Measurements from ENCODE around the gene NAPB. TPM values are rescaled to one million over a fixed set of nuclear protein-coding genes. Genes with fewer than 3 reads are reported as not detected.

Gene NAPB
- total and polyA plus RNA-seq, 10 of the 15 experiments (the other 5 are each of a cell fraction or from before 2014, with no cell fraction given), result 2.1 to 15.9 (median 7.2) TPM

DNA sequence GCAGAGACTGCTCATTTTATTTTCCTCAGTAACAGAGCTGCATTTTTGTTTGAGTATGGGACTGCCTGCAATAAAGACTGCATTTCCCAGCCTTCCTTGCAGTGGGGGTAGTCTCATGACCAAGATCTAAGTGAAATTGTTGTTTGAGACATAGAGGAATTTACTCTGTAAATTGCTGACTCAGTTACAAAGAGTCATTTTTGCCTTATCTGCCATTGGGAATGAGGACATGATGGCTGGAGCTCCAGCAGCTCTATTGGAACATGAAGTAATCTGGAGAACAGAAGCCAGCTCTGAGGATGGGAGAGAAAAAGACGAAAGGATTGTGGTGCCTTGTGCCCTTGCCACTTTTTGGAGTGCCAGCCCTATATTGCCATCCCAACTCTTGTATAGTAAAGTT, 33.5 kb upstream of the NAPB start:
- no TSS peak for BruUV-seq (replicated peaks)
- RAD21 ChIA-PET (ENCODE audit: unreplicated experiment), result no interaction called here
- no peak for FAIRE-seq
- TF ChIP-seq BMI1 (IDR thresholded peaks at IDR 0.05; ENCODE audit: borderline replicate concordance) (no peak), POU2F2 (IDR thresholded peaks at IDR 0.05; ENCODE audit: borderline replicate concordance, low read depth, low read length) (no peak), NRF1 (conservative IDR thresholded peaks at IDR 0.05; ENCODE audit: low read depth, low read length) (no peak), SMAD5 (IDR thresholded peaks at IDR 0.05; ENCODE audit: low read depth) (no peak), CHD1 (IDR thresholded peaks at IDR 0.05; ENCODE audit: low read depth, low read length) (no peak), MXI1 (IDR thresholded peaks at IDR 0.05; ENCODE audit: low read depth, low read length) (no peak), CREB1 (IDR thresholded peaks at IDR 0.05; ENCODE audit: low read depth) (no peak), SUZ12 (IDR thresholded peaks at IDR 0.05; ENCODE audit: unreplicated experiment) (no peak)
- TF ChIP-seq, protein P1, sequence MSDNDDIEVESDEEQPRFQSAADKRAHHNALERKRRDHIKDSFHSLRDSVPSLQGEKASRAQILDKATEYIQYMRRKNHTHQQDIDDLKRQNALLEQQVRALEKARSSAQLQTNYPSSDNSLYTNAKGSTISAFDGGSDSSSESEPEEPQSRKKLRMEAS (IDR thresholded peaks at IDR 0.05; ENCODE audit: low read depth, low read length), result no peak
- TF ChIP-seq, protein P2, sequence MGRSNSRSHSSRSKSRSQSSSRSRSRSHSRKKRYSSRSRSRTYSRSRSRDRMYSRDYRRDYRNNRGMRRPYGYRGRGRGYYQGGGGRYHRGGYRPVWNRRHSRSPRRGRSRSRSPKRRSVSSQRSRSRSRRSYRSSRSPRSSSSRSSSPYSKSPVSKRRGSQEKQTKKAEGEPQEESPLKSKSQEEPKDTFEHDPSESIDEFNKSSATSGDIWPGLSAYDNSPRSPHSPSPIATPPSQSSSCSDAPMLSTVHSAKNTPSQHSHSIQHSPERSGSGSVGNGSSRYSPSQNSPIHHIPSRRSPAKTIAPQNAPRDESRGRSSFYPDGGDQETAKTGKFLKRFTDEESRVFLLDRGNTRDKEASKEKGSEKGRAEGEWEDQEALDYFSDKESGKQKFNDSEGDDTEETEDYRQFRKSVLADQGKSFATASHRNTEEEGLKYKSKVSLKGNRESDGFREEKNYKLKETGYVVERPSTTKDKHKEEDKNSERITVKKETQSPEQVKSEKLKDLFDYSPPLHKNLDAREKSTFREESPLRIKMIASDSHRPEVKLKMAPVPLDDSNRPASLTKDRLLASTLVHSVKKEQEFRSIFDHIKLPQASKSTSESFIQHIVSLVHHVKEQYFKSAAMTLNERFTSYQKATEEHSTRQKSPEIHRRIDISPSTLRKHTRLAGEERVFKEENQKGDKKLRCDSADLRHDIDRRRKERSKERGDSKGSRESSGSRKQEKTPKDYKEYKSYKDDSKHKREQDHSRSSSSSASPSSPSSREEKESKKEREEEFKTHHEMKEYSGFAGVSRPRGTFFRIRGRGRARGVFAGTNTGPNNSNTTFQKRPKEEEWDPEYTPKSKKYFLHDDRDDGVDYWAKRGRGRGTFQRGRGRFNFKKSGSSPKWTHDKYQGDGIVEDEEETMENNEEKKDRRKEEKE (IDR thresholded peaks at IDR 0.05), result no peak
- Histone ChIP-seq H3K79me2 (ENCODE audit: control insufficient read depth, insufficient read depth, low read length) (no peaks in the 10 kb centered on the region), H3K36me3 (ENCODE audit: control insufficient read depth in 2 of 2, insufficient read depth in 2 of 2, low read length in 1 of 2) (no peaks in the 10 kb centered on the region), H3K4me3 (no peak overlapping the region), H3K27ac (ENCODE audit: control insufficient read depth, insufficient read depth) (no peak overlapping the region), H4K20me1 (ENCODE audit: control insufficient read depth, insufficient read depth) (no peaks in the 10 kb centered on the region), H3K4me2 (ENCODE audit: control insufficient read depth, insufficient read depth) (no peak overlapping the region), H3K27me3 (replicated peaks in 1 of 2; ENCODE audit: control insufficient read depth in 2 of 2, insufficient read depth in 2 of 2, low read length in 1 of 2) (0 out of 4 replicates have a peak, but pooled peaks cover 0 to 2% of the 10 kb centered on the region in 2 experiments), H3K4me1 (ENCODE audit: control insufficient read depth, insufficient read depth, low read length) (no peaks in the 10 kb centered on the region), H2AFZ (ENCODE audit: control insufficient read depth, low read depth, low read length) (no peak overlapping the region), H3K9ac (ENCODE audit: control insufficient read depth, insufficient read depth, low read length) (no peak overlapping the region), H3K9me3 (replicated peaks; ENCODE audit: control insufficient read depth, insufficient read depth, low read length) (no peaks in the 10 kb centered on the region)
- SMC1A ChIA-PET (ENCODE audit: uncharacterized antibody, unreplicated experiment), result no interaction called here
- POLR2A ChIA-PET, result no interaction called here
- WGBS (ENCODE audit: insufficient coverage, insufficient replicate concordance, low lambda C conversion rate, missing lambda C conversion rate), result 45% methylated on average over 1 of the region's 1 CpG
- in situ Hi-C loops (cut with MboI), result no loop called here
- no peak for ATAC-seq
- DNase-seq (ENCODE audit: low read depth, low spot score), result no peak
- intact Hi-C loops (cut with micrococcal nuclease; ENCODE audit: unreplicated experiment), result no loop called here
- CTCF ChIA-PET, result interaction anchor here (0.9 kb wide), 1 partner anchor 12 kb away, joined by 3 read pairs; no protein-coding TSS in a partner anchor

All from GM12878 (cell line).